ENCODE data around the gene TUBAL3. TPM values are rescaled to one million over a fixed set of nuclear protein-coding genes. Genes with fewer than 3 reads are reported as not detected.
A peak's percentile ranks its signal among the peaks of the same experiment; 100 is the strongest.

The TUBAL3 gene
- total RNA-seq, 1 donor from 2014 or later, result not detected

DNA sequence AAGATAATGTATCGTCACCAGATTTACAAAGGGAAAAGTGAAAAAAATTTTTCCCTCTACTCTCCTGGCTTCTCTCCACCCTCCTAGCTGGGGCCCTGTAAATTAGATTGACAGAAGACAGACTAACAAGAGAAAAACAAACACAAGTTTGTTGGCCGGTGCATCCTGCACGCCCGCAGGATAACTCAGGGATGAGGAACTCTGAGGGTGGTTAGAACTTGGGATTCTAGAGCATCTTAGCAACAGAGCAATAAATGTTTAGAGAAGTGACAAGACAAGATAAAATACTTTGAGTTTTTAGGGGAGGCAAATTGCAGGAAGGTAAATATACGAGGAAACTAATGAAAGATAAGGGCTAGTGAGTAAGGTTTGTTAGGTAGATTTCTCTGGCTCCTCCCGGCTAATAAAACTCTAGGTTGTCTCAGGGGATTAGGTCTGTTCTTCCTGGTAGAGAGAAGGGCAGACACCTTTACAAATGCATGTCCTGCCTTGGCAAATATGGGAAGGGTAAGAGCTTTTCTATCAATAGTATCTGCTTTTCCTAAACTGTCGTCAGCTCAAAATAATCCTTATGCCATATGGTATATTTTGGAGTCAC lies 44.2 kb downstream of the TUBAL3 start:
- no peaks in the 10 kb centered on the region for H3K9me3 Mint-ChIP-seq
- TF ChIP-seq, protein P1, sequence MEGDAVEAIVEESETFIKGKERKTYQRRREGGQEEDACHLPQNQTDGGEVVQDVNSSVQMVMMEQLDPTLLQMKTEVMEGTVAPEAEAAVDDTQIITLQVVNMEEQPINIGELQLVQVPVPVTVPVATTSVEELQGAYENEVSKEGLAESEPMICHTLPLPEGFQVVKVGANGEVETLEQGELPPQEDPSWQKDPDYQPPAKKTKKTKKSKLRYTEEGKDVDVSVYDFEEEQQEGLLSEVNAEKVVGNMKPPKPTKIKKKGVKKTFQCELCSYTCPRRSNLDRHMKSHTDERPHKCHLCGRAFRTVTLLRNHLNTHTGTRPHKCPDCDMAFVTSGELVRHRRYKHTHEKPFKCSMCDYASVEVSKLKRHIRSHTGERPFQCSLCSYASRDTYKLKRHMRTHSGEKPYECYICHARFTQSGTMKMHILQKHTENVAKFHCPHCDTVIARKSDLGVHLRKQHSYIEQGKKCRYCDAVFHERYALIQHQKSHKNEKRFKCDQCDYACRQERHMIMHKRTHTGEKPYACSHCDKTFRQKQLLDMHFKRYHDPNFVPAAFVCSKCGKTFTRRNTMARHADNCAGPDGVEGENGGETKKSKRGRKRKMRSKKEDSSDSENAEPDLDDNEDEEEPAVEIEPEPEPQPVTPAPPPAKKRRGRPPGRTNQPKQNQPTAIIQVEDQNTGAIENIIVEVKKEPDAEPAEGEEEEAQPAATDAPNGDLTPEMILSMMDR (conservative IDR thresholded peaks at IDR 0.05), result no peak
- peaks cover 29% of the 10 kb centered on the region for H3K27me3 Mint-ChIP-seq (ENCODE audit: low read depth)
- H3K4me3 Mint-ChIP-seq, result no peak overlapping the region
- no peak for DNase-seq (ENCODE audit: low read depth, low spot score)
- H3K36me3 Mint-ChIP-seq (ENCODE audit: low read depth), result peaks cover 3% of the 10 kb centered on the region
- no peak overlapping the region for H3K27ac Mint-ChIP-seq (ENCODE audit: unreplicated experiment)
- no peaks in the 10 kb centered on the region for H3K4me1 Mint-ChIP-seq

GRCh38 chr10:5356302-5356763 lies 48.3 kb downstream of the TUBAL3 start:
- TF ChIP-seq, protein P1 (conservative IDR thresholded peaks at IDR 0.05), result no peak
- H3K27me3 Mint-ChIP-seq (ENCODE audit: low read depth), result peaks cover 11% of the 10 kb centered on the region

DNA sequence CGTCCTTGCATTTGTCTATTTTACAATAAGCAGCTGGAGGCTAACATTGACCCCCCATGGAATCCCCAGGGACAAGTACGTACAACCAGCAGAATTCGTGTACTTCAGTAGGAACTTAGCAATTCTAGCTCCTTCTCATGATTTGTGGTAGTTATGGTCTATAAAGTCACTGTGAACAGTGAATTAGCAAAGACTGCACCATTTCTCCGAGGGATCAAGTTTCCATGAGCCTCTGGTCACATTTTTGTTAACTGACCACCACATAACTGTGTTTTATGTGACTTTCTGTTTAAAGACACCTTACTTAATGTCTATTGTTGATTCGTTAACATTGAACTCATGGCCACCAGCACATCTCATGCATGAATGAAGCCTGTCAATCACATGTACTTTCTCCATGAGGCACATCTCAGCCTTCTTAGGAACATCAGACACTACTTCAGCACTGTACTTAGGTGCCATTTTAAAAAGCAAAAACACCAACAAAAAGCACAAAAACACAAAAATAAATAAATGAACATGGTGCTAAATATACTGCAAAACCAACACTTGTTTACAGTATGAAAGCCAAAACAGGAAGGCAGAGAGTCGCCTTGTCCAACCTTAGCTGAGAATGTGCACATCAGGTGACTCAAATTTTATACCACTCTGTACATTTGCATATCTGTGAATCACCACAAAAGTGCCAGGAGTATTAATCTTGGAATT lies 48.9 kb downstream of the TUBAL3 start:
- Mint-ChIP-seq H3K27me3 (ENCODE audit: low read depth) (peaks cover 10% of the 10 kb centered on the region), H3K36me3 (ENCODE audit: low read depth) (peaks cover 3% of the 10 kb centered on the region), H3K4me3 (no peak overlapping the region), H3K27ac (ENCODE audit: unreplicated experiment) (no peak overlapping the region), H3K9me3 (no peaks in the 10 kb centered on the region), H3K4me1 (no peaks in the 10 kb centered on the region)
- no peak for DNase-seq (ENCODE audit: low read depth, low spot score)
- TF ChIP-seq, protein P1 (conservative IDR thresholded peaks at IDR 0.05), result no peak

More at GRCh38 chr10:5356302-5356763, 48.3 kb downstream of the TUBAL3 start:
- DNase-seq (ENCODE audit: low read depth, low spot score), result no peak
- no peaks in the 10 kb centered on the region for H3K9me3 Mint-ChIP-seq
- no peaks in the 10 kb centered on the region for H3K4me1 Mint-ChIP-seq
- no peak overlapping the region for H3K27ac Mint-ChIP-seq (ENCODE audit: unreplicated experiment)
- peaks cover 3% of the 10 kb centered on the region for H3K36me3 Mint-ChIP-seq (ENCODE audit: low read depth)
- no peak overlapping the region for H3K4me3 Mint-ChIP-seq

DNA sequence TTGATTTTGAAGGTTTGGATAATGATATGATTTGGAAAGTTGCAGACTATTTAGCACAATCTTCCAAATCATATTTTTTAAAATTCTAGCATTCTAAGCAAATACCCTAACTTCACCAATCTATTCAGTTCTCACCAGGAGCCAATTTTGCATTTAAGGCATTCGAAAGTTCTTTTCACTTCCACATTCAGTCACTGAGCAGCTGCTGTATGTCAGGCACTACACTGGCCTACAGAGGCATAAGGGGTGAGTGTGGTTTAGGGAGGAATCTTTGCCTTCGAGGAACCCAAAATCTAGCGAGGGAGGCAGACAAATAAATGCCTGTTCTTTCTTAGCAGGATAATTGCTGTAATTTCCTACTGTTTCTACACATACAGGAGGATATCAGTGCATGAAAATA lies 50.6 kb downstream of the TUBAL3 start:
- no peaks in the 10 kb centered on the region for H3K9me3 Mint-ChIP-seq
- H3K27ac Mint-ChIP-seq (ENCODE audit: unreplicated experiment), result peak overlapping the region; percentile 36
- peaks cover 3% of the 10 kb centered on the region for H3K36me3 Mint-ChIP-seq (ENCODE audit: low read depth)
- peaks cover 5% of the 10 kb centered on the region for H3K27me3 Mint-ChIP-seq (ENCODE audit: low read depth)
- no peak overlapping the region for H3K4me3 Mint-ChIP-seq
- TF ChIP-seq, protein P1 (conservative IDR thresholded peaks at IDR 0.05), result no peak
- DNase-seq (ENCODE audit: low read depth, low spot score), result no peak
- H3K4me1 Mint-ChIP-seq, result no peaks in the 10 kb centered on the region

- H3K9me3 Mint-ChIP-seq, result peaks cover 3% of the 10 kb centered on the region
- TF ChIP-seq, protein P1 (conservative IDR thresholded peaks at IDR 0.05), result no peak
- H3K27me3 Mint-ChIP-seq (ENCODE audit: low read depth), result peaks cover 2% of the 10 kb centered on the region
- H3K36me3 Mint-ChIP-seq (ENCODE audit: low read depth), result no peaks in the 10 kb centered on the region
- no peaks in the 10 kb centered on the region for H3K4me1 Mint-ChIP-seq
- no peak overlapping the region for H3K27ac Mint-ChIP-seq (ENCODE audit: unreplicated experiment)
- H3K4me3 Mint-ChIP-seq, result no peak overlapping the region
- no peak for DNase-seq (ENCODE audit: low read depth, low spot score)
These were observed 55.3 kb downstream of the TUBAL3 start for GRCh38 chr10:5349362-5349761.
